Karpas-422 (cell line): ENCODE data around the gene SAT2. TPM values are rescaled to one million over a fixed set of nuclear protein-coding genes. Genes with fewer than 3 reads are reported as not detected.
"Not testable (repeated sequence)": the region's sequence is repeated elsewhere in the genome, so short reads cannot be mapped to it uniquely, and the experiment has no call there.

Experiments used
- DNase-seq: peaks from one replicate; pipeline ENCODE4 v3.0.0-alpha.2; 2015
- H2AFZ ChIP-seq: fragments of 200-600 bp; sonication (generic); 2 replicates; pipeline ENCODE4 v1.6.1; 2014; ENCODE audit warnings: antibody characterized with exemption, low read length, mixed read lengths
- H3K27ac ChIP-seq: fragments of 200-600 bp; sonication (generic); 2 replicates; pipeline ENCODE4 v1.5.1; 2014; ENCODE audit warnings: mild to moderate bottlenecking, low read length, moderate library complexity
- H3K27me3 ChIP-seq: fragments of 200-600 bp; sonication (generic); 2 replicates; pipeline ENCODE4 v1.6.1; 2014; ENCODE audit warnings: low read length, mixed read lengths
- H3K36me3 ChIP-seq: fragments of 200-600 bp; sonication (generic); 2 replicates; pipeline ENCODE4 v1.6.1; 2014; ENCODE audit warnings: low read length, mixed read lengths; ENCODE audit not compliant: insufficient read depth
- H3K4me1 ChIP-seq: fragments of 200-600 bp; sonication (generic); 2 replicates; pipeline ENCODE4 v1.6.1; 2014; ENCODE audit warnings: mild to moderate bottlenecking, low read length, mixed read lengths
- H3K4me2 ChIP-seq: fragments of 200-600 bp; sonication (generic); 2 replicates; pipeline ENCODE4 v1.6.1; 2014; ENCODE audit warnings: low read length, low read depth, mild to moderate bottlenecking; ENCODE audit not compliant: poor library complexity, severe bottlenecking
- H3K4me3 ChIP-seq: fragments of 200-600 bp; sonication (generic); 2 replicates; pipeline ENCODE4 v1.5.1; 2014; ENCODE audit warnings: mild to moderate bottlenecking, antibody characterized with exemption, low read length, mixed read lengths
- H3K79me2 ChIP-seq: fragments of 200-600 bp; sonication (generic); 2 replicates; pipeline ENCODE4 v1.6.1; 2014; ENCODE audit warnings: mild to moderate bottlenecking, low read length, mixed read lengths
- H3K9ac ChIP-seq: fragments of 200-600 bp; sonication (generic); 2 replicates; pipeline ENCODE4 v1.6.0; 2014; ENCODE audit warnings: low read length
- H3K9me2 ChIP-seq: fragments of 200-600 bp; sonication (generic), shearing (Covaris generic); replicated peaks from 2 replicates; pipeline ENCODE4 v1.6.0; 2014; ENCODE audit warnings: mild to moderate bottlenecking, low read length, moderate library complexity; ENCODE audit not compliant: insufficient read depth
- H3K9me3 ChIP-seq: fragments of 300-700, 200-600 bp; sonication (generic); 2 replicates; pipeline ENCODE4 v1.6.1; 2014; ENCODE audit warnings: low read length, mixed read lengths
- H4K20me1 ChIP-seq: fragments of 200-600 bp; sonication (generic); 2 replicates; pipeline ENCODE4 v1.6.1; 2014; ENCODE audit warnings: mild to moderate bottlenecking, antibody characterized with exemption, low read length, low read depth; ENCODE audit not compliant: insufficient read depth
- total RNA-seq: library from RNA; depleted of rRNA; stranded (reverse); fragments of >200 nt; shearing (Covaris generic); gene quantifications from 2 replicates; pipeline ENCODE4 v1.2.3, GENCODE V29; 2014; ENCODE audit warnings: low replicate concordance

The SAT2 gene
- total RNA-seq, 1 experiment from 2014 or later: 36.0 TPM

GRCh38 chr17:7614425-7615264, 13.0 kb downstream of the SAT2 start, which contains the start of gene FXR2:
Gene FXR2 (minus strand): TSS chr17:7614897. CDS start chr17:7614532, 365 bp downstream.
- Histone ChIP-seq H3K4me3 (peak within 1 kb of the TSS; percentile 86), H3K9ac (peak within 1 kb of the TSS; percentile 93), H3K36me3 (peaks cover 11% of the 10 kb centered on the region; the same call in 1 of the 2 replicates), H4K20me1 (0 out of 2 replicates have a peak, but pooled peaks cover 10% of the 10 kb centered on the region), H3K27ac (peak within 1 kb of the TSS; percentile 49; the same call in 1 of the 2 replicates), H2AFZ (peak within 1 kb of the TSS; percentile 71; the same call in 1 of the 2 replicates), H3K4me1 (peaks cover 28% of the 10 kb centered on the region), H3K9me2 (no peaks in the 10 kb centered on the region), H3K79me2 (peaks cover 45% of the 10 kb centered on the region), H3K9me3 (no peaks in the 10 kb centered on the region), H3K27me3 (no peaks in the 10 kb centered on the region), H3K4me2 (peak within 1 kb of the TSS; percentile 98)
- peak; percentile 100 for DNase-seq

- Histone ChIP-seq H2AFZ (no peak overlapping the region), H3K4me1 (peaks cover 28% of the 10 kb centered on the region), H3K36me3 (peaks cover 11% of the 10 kb centered on the region; the same call in 1 of the 2 replicates), H3K9me2 (no peaks in the 10 kb centered on the region), H3K9ac (peak overlapping the region; percentile 93), H3K79me2 (peaks cover 52% of the 10 kb centered on the region), H4K20me1 (0 out of 2 replicates have a peak, but pooled peaks cover 10% of the 10 kb centered on the region), H3K9me3 (no peaks in the 10 kb centered on the region), H3K27me3 (no peaks in the 10 kb centered on the region), H3K4me2 (peak overlapping the region; percentile 98), H3K4me3 (peak overlapping the region; percentile 86), H3K27ac (peak overlapping the region; percentile 49; the same call in 1 of the 2 replicates)
- DNase-seq: peak; percentile 48
These were observed 13.7 kb downstream of the SAT2 start for GRCh38 chr17:7613769-7614424.

GRCh38 chr17:7612294-7612640, 15.4 kb downstream of the SAT2 start:
- Histone ChIP-seq H3K4me1 (peaks cover 28% of the 10 kb centered on the region), H3K27ac (no peak overlapping the region), H3K79me2 (peaks cover 58% of the 10 kb centered on the region), H3K27me3 (no peaks in the 10 kb centered on the region), H3K4me3 (peak overlapping the region; percentile 3; the same call in 1 of the 2 replicates), H3K9me2 (no peaks in the 10 kb centered on the region), H3K9me3 (no peaks in the 10 kb centered on the region), H3K9ac (peak overlapping the region; percentile 8; the same call in 1 of the 2 replicates), H3K4me2 (peak overlapping the region; percentile 98), H4K20me1 (0 out of 2 replicates have a peak, but pooled peaks cover 10% of the 10 kb centered on the region), H2AFZ (no peak overlapping the region), H3K36me3 (peaks cover 11% of the 10 kb centered on the region; the same call in 1 of the 2 replicates)
- no peak for DNase-seq

GRCh38 chr17:7611635-7612293, 15.9 kb downstream of the SAT2 start:
- Histone ChIP-seq H3K27me3 (no peaks in the 10 kb centered on the region), H3K4me1 (peaks cover 28% of the 10 kb centered on the region), H3K79me2 (peaks cover 59% of the 10 kb centered on the region), H3K4me2 (peak overlapping the region; percentile 98), H3K9ac (peak overlapping the region; percentile 8; the same call in 1 of the 2 replicates), H3K4me3 (peak overlapping the region; percentile 3; the same call in 1 of the 2 replicates), H4K20me1 (0 out of 2 replicates have a peak, but pooled peaks cover 10% of the 10 kb centered on the region), H3K9me2 (no peaks in the 10 kb centered on the region), H3K27ac (no peak overlapping the region; the same call in 1 of the 2 replicates), H3K36me3 (peaks cover 11% of the 10 kb centered on the region; the same call in 1 of the 2 replicates), H3K9me3 (no peaks in the 10 kb centered on the region), H2AFZ (no peak overlapping the region)
- no peak for DNase-seq

DNA sequence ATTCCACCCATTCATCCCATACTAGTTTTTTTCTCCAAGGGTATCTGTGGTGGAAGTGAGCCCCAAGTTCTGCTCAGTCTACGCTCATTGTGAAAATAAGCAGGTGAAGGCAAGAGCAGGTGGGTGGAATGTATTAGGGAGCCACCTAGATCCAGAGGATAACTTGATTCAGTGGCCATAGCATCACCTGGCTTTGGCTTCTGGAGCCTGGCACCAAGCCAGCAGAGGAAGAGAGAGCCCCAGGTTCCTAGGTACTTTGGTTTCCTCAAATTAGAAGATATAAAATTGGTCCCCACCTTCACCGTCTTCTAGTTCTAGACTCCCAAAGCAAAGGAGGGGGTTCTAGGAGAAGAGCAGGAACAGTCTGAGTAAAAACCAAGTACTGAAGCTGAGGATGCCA, 17.0 kb downstream of the SAT2 start:
- no peaks in the 10 kb centered on the region for H3K27me3 ChIP-seq
- peaks cover 19% of the 10 kb centered on the region; the same call in 1 of the 2 replicates for H3K36me3 ChIP-seq
- H3K9me2 ChIP-seq: no peaks in the 10 kb centered on the region
- H3K4me1 ChIP-seq: peaks cover 27% of the 10 kb centered on the region
- no peak overlapping the region for H3K4me2 ChIP-seq
- H2AFZ ChIP-seq: no peak overlapping the region
- no peak for DNase-seq
- no peak overlapping the region for H3K4me3 ChIP-seq
- no peak overlapping the region for H3K27ac ChIP-seq
- H3K79me2 ChIP-seq: peaks cover 69% of the 10 kb centered on the region
- H3K9ac ChIP-seq: no peak overlapping the region
- H3K9me3 ChIP-seq: no peaks in the 10 kb centered on the region
- H4K20me1 ChIP-seq: 0 out of 2 replicates have a peak, but pooled peaks cover 10% of the 10 kb centered on the region

- Histone ChIP-seq H3K27ac (no peak overlapping the region), H3K79me2 (peaks cover 41% of the 10 kb centered on the region), H3K36me3 (peaks cover 34% of the 10 kb centered on the region; the same call in 1 of the 2 replicates), H3K9ac (no peak overlapping the region), H4K20me1 (no peaks in the 10 kb centered on the region), H3K27me3 (no peaks in the 10 kb centered on the region), H3K4me2 (no peak overlapping the region), H2AFZ (no peak overlapping the region), H3K4me3 (no peak overlapping the region), H3K9me3 (no peaks in the 10 kb centered on the region), H3K4me1 (no peaks in the 10 kb centered on the region), H3K9me2 (no peaks in the 10 kb centered on the region)
- DNase-seq: no peak
These were observed 21.3 kb downstream of the SAT2 start for GRCh38 chr17:7606280-7606679.

DNA sequence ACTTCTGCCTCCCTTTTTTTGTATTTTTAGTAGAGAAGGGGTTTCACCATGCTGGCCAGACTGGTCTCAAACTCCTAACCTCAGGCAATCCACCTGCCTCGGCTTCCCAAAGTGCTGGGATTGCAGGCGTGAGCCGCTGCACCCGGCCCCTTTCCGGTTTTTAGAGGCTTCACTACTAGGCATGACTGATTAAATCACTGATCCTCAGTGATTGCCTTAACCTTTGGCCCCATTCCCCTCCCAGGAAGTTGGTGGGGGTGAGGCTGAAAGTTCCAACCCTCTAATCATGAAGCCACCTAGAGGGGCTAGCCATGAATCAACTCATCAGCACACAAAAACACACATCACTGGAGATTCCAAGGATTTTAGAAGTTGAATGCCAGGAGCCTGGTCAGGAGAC, 30.1 kb downstream of the SAT2 start:
- H3K27me3 ChIP-seq, H3K4me1 ChIP-seq, H3K4me3 ChIP-seq, H3K9me3 ChIP-seq, H3K4me2 ChIP-seq, H3K9me2 ChIP-seq, H2AFZ ChIP-seq, H3K27ac ChIP-seq, DNase-seq, H3K9ac ChIP-seq, H4K20me1 ChIP-seq, H3K79me2 ChIP-seq: not testable (repeated sequence)
- H3K36me3 ChIP-seq: peaks cover 20% of the 10 kb centered on the region; the same call in 1 of the 2 replicates
